GM19239 (cell line): Measurements from ENCODE around the gene CRELD2.

Experiments used
- DNase-seq: peaks from one replicate; pipeline ENCODE4 v3.0.0; 2011; ENCODE audit warnings: low spot score; ENCODE audit not compliant: insufficient read length
- FAIRE-seq: peaks from 2 replicates; lab custom pipeline; 2011; peaks lifted over from hg19 to GRCh38; lab: Jason Lieb, UNC

Gene CRELD2

GRCh38 chr22:49909476-49910205 lies 8.8 kb upstream of the CRELD2 start:
- no peak for DNase-seq
- FAIRE-seq: no peak

- FAIRE-seq: no peak
- DNase-seq: no peak
Observed at GRCh38 chr22:49910229-49911155, 7.9 kb upstream of the CRELD2 start.

GRCh38 chr22:49911881-49912625 lies 6.4 kb upstream of the CRELD2 start:
- DNase-seq (no peak), FAIRE-seq (no peak)

GRCh38 chr22:49913026-49913425 lies 5.4 kb upstream of the CRELD2 start:
- FAIRE-seq: no peak
- DNase-seq: no peak

GRCh38 chr22:49913446-49913845 lies 5.0 kb upstream of the CRELD2 start:
- no peak for DNase-seq
- no peak for FAIRE-seq

GRCh38 chr22:49914256-49914655 lies 4.2 kb upstream of the CRELD2 start:
- no peak for FAIRE-seq
- DNase-seq: no peak

- no peak for FAIRE-seq
- no peak for DNase-seq
Observed at GRCh38 chr22:49915610-49916009, 2.8 kb upstream of the CRELD2 start.

GRCh38 chr22:49916831-49917230 lies 1.6 kb upstream of the CRELD2 start:
- DNase-seq (no peak), FAIRE-seq (no peak)

GRCh38 chr22:49918911-49919881 lies 762 bp downstream of the CRELD2 start:
- DNase-seq (no peak), FAIRE-seq (no peak)

GRCh38 chr22:49920859-49921258 lies 2.4 kb downstream of the CRELD2 start:
- DNase-seq (no peak), FAIRE-seq (no peak)

- DNase-seq (no peak), FAIRE-seq (no peak)
Observed at GRCh38 chr22:49921508-49922278, 3.3 kb downstream of the CRELD2 start.

- FAIRE-seq (no peak), DNase-seq (no peak)
Observed at GRCh38 chr22:49922484-49922883, 4.0 kb downstream of the CRELD2 start.

GRCh38 chr22:49922926-49923325 lies 4.5 kb downstream of the CRELD2 start:
- no peak for FAIRE-seq

GRCh38 chr22:49923445-49923844 lies 5.0 kb downstream of the CRELD2 start:
- DNase-seq (no peak), FAIRE-seq (no peak)

More at GRCh38 chr22:49922926-49923325, 4.5 kb downstream of the CRELD2 start:
- no peak for DNase-seq

GRCh38 chr22:49924113-49924833 lies 5.8 kb downstream of the CRELD2 start:
- DNase-seq: no peak
- FAIRE-seq: no peak

- DNase-seq: peak; percentile 72
Observed at GRCh38 chr22:49925525-49926128, 7.2 kb downstream of the CRELD2 start.

GRCh38 chr22:49926916-49927315 lies 8.5 kb downstream of the CRELD2 start:
- no peak for DNase-seq
- FAIRE-seq: no peak

More at GRCh38 chr22:49925525-49926128, 7.2 kb downstream of the CRELD2 start:
- peak; percentile 94 for FAIRE-seq
